KOPT-K1 (cell line): ENCODE data around the gene DMRT1.
"Not testable (repeated sequence)": the region's sequence is repeated elsewhere in the genome, so short reads cannot be mapped to it uniquely, and the experiment has no call there.

Experiments used
- H3K27ac ChIP-seq: fragments of 200-600 bp; sonication (generic); 2 replicates; pipeline ENCODE4 v1.5.1; 2016; ENCODE audit warnings: antibody characterized with exemption, mild to moderate bottlenecking, low read depth, low read length; ENCODE audit not compliant: poor library complexity, severe bottlenecking
- H3K36me3 ChIP-seq: fragments of 200-600 bp; sonication (generic); 2 replicates; pipeline ENCODE4 v1.5.1; 2017; ENCODE audit warnings: antibody characterized with exemption, mild to moderate bottlenecking, low read length, moderate library complexity; ENCODE audit not compliant: insufficient read depth
- H3K9me3 ChIP-seq: fragments of 200-600 bp; sonication (generic); 2 replicates; pipeline ENCODE4 v1.5.1; 2017; ENCODE audit warnings: antibody characterized with exemption, low read length, mild to moderate bottlenecking; ENCODE audit not compliant: insufficient read depth, poor library complexity, severe bottlenecking

Gene DMRT1

GRCh38 chr9:892123-892522 lies 50.6 kb downstream of the DMRT1 start:
- H3K9me3 ChIP-seq, result no peaks in the 10 kb centered on the region
- H3K36me3 ChIP-seq, result no peaks in the 10 kb centered on the region
- H3K27ac ChIP-seq, result no peak overlapping the region

DNA sequence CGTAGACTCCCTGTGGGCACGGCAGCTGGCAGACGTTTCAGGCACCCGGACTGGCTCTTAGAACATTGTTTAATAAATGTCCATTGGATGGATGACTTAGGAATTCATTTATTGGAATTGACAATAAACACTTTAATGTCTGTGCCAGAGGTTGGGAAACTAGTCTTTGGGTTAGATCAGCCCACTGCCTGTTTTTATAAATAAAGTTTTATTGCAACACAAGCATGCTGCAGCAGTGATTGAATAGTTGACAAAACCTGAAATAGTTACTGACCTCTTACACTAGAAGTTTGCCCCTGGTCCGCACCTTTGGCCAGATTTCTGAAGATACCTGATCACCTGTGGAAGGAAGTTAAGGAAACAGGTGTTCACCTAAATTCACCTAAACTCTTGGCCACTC lies 51.6 kb downstream of the DMRT1 start:
- Histone ChIP-seq H3K27ac (no peak overlapping the region), H3K9me3 (no peaks in the 10 kb centered on the region), H3K36me3 (no peaks in the 10 kb centered on the region)

DNA sequence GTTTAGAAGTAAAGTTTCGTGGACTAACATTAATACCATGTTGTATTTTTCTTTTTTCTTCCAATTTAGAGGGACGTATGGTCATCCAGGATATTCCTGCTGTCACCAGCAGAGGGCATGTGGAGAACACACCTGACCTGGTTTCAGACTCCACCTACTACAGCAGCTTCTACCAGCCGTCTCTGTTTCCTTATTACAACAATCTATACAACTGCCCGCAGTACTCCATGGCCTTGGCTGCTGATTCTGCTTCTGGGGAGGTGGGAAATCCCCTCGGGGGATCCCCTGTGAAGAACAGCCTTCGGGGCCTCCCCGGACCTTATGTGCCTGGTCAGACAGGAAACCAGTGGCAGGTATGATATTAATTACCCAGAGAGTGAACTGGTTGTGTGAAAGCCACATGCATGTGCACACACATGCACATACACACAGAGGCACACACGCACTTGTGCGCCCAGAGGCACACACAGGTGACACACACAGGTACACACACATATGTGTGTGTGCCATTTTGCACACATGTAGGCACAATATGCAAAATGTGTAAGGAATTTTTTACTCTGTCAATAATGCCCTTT lies 52.4 kb downstream of the DMRT1 start:
- no peaks in the 10 kb centered on the region for H3K36me3 ChIP-seq
- no peaks in the 10 kb centered on the region for H3K9me3 ChIP-seq
- no peak overlapping the region for H3K27ac ChIP-seq

- no peaks in the 10 kb centered on the region for H3K36me3 ChIP-seq
- H3K9me3 ChIP-seq, result no peaks in the 10 kb centered on the region
- no peak overlapping the region for H3K27ac ChIP-seq
These were observed 58.1 kb downstream of the DMRT1 start for GRCh38 chr9:899440-900184.

GRCh38 chr9:903886-904285 lies 62.4 kb downstream of the DMRT1 start:
- Histone ChIP-seq H3K9me3 (no peaks in the 10 kb centered on the region), H3K36me3 (no peaks in the 10 kb centered on the region)

DNA sequence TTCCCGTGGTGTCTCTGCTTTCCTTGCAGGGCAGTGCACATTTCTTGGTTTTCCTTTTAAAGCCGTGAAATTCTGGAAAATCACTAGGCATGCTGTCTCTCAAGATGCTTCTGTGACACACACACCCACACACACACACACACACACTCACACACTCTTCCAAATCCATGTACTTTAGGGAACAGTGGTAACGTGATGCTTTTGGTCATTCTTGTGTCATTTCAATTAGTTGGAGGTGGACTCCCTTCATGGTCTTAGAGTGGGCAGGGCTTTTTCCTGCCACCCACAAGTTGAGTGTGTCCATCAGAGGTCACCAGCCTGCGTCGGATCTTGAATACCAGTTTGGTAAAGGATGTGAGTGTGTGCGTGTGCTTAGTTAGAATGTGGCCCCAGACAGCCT lies 64.4 kb downstream of the DMRT1 start:
- Histone ChIP-seq H3K27ac (no peak overlapping the region), H3K36me3 (no peaks in the 10 kb centered on the region), H3K9me3 (no peaks in the 10 kb centered on the region)

More at GRCh38 chr9:903886-904285, 62.4 kb downstream of the DMRT1 start:
- no peak overlapping the region for H3K27ac ChIP-seq

GRCh38 chr9:908536-909205 lies 67.2 kb downstream of the DMRT1 start:
- H3K36me3 ChIP-seq, result no peaks in the 10 kb centered on the region
- H3K27ac ChIP-seq, result no peak overlapping the region
- no peaks in the 10 kb centered on the region for H3K9me3 ChIP-seq

- H3K36me3 ChIP-seq, result no peaks in the 10 kb centered on the region
- no peak overlapping the region for H3K27ac ChIP-seq
- H3K9me3 ChIP-seq, result no peaks in the 10 kb centered on the region
These were observed 69.5 kb downstream of the DMRT1 start for GRCh38 chr9:911005-911404.

GRCh38 chr9:912776-913175 lies 71.3 kb downstream of the DMRT1 start:
- Histone ChIP-seq H3K27ac (no peak overlapping the region), H3K36me3 (no peaks in the 10 kb centered on the region), H3K9me3 (no peaks in the 10 kb centered on the region)

DNA sequence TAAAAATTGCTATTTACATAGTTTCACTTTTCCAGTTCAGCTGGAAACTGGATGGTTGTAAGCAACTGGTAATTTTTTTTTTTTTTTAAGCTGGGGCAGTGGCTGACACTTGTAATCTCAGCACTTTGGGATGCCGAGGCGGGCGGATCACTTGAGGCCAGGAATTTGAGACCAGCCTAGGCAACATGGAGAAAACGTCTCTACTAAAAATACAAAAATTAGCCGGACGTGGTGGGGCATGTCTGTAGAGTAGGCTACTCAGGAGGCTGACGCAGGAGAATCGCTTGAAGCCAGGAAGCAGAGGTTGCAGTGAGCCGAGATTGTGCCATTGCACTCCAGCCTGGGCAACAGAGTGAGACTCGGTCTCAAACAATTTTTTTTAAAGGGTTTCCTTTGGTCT lies 72.0 kb downstream of the DMRT1 start:
- not testable (repeated sequence) for H3K36me3 ChIP-seq, H3K9me3 ChIP-seq

GRCh38 chr9:917730-918129 lies 76.2 kb downstream of the DMRT1 start:
- no peaks in the 10 kb centered on the region for H3K36me3 ChIP-seq
- no peaks in the 10 kb centered on the region for H3K9me3 ChIP-seq
- no peak overlapping the region for H3K27ac ChIP-seq

More for the DNA sequence above, 72.0 kb downstream of the DMRT1 start:
- not testable (repeated sequence) for H3K27ac ChIP-seq

DNA sequence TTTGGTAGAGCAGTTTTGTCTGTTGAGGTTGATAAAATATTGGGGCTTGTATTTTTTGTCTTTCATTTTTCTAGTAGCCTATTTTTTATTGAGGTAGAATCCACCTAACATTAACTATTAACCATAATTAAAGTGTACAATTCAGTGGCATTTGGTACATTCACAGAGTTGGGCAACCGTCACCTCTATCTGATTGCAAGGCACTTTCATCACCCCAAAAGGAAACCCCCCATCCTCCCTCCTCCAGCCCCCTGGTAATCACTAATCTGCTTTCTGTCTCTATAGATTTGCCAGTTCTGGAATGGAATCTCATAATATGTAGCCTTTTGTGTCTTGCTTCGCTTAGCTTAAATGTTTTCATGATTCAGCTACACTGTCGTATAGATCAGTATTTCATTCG lies 79.4 kb downstream of the DMRT1 start:
- Histone ChIP-seq H3K27ac (no peak overlapping the region), H3K36me3 (no peaks in the 10 kb centered on the region), H3K9me3 (no peaks in the 10 kb centered on the region)

DNA sequence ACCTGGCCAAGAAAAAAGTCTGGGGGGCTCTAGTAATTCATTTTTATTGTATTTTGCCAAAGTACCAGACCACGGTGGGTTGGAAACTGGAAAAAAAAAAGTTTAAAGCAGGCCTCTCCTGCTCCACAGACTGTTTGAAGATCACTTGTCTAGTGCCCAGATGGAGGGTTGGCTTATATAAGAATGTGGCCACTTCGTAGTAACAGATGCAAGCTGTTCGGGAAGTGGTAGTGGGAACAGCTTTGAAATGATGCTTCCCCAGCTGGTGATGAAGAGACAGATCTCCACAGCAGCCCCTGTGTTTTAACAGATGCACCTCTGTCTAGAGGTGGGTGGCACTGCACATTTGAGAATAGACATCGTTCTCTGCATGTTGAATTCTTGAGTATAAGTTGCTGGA lies 80.7 kb downstream of the DMRT1 start:
- H3K27ac ChIP-seq, result no peak overlapping the region
- no peaks in the 10 kb centered on the region for H3K9me3 ChIP-seq
- H3K36me3 ChIP-seq, result no peaks in the 10 kb centered on the region

- Histone ChIP-seq H3K9me3 (no peaks in the 10 kb centered on the region), H3K27ac (no peak overlapping the region), H3K36me3 (no peaks in the 10 kb centered on the region)
These were observed 81.2 kb downstream of the DMRT1 start for GRCh38 chr9:922731-923130.

GRCh38 chr9:926976-927375 lies 85.5 kb downstream of the DMRT1 start:
- Histone ChIP-seq H3K36me3 (no peaks in the 10 kb centered on the region), H3K9me3 (no peaks in the 10 kb centered on the region), H3K27ac (no peak overlapping the region)
